ENCODE measurements around the gene ELOVL3. TPM values are rescaled to one million over a fixed set of nuclear protein-coding genes. Genes with fewer than 3 reads are reported as not detected.

Gene ELOVL3
- total and polyA plus RNA-seq, 10 of the 15 experiments (the other 5 are each of a cell fraction or from before 2014, with no cell fraction given), result 0.10 to 0.18 (median 0.11) TPM; not detected in 7

DNA sequence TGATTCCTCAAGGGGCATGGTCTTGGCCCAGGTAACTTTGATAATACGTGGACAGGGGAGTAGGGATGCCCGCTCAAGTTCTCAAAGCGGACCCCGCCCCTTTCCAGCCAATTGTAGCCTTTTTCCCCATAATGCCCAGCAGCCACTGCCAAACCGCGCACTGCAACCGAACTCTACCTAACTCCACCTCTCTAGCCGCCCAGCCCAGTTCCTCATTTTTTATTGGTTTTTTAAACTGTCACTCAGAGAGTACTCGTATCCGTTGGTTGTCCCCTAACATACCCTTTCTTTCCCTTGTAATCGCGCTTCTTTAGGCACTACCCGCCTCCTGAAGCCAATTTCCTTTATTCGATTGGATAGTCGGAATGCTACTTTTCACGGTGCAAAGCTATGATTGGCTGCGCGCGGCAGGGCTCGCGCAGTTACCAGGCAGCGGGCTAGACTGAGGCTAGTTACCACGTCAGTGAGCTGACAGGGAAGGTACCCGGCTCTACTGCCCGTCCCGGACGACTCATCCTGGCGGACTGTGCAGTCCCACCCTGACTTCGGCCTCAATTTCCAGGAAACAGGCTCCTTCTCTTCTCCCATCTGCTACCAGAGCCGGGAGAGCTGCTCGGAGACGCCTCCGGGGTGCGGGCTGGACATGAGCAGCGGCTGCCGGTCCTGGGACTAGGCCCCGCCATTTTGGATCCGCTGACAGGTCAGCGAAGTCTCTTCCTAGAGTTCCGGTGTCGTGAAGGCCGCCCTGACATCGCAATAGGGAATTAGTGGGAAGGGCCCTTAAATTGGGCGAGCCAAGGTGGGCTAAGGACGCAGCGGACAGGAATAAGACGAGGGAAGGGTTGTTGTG is 19.2 kb downstream of the ELOVL3 start, which contains the start of gene GBF1 (continued):
- TF ChIP-seq BRCA1 (IDR thresholded peaks at IDR 0.05; ENCODE audit: low read depth, low read length), result peak; percentile 10; the same call in 1 of the 2 replicates
- peak; percentile 85 for TF ChIP-seq ATF7 (IDR thresholded peaks at IDR 0.05; ENCODE audit: low read depth)
- TF ChIP-seq POU2F2 (IDR thresholded peaks at IDR 0.05; ENCODE audit: borderline replicate concordance, low read depth, low read length), result peak; percentile 5; the same call in 1 of the 3 replicates
- TF ChIP-seq, protein P1, sequence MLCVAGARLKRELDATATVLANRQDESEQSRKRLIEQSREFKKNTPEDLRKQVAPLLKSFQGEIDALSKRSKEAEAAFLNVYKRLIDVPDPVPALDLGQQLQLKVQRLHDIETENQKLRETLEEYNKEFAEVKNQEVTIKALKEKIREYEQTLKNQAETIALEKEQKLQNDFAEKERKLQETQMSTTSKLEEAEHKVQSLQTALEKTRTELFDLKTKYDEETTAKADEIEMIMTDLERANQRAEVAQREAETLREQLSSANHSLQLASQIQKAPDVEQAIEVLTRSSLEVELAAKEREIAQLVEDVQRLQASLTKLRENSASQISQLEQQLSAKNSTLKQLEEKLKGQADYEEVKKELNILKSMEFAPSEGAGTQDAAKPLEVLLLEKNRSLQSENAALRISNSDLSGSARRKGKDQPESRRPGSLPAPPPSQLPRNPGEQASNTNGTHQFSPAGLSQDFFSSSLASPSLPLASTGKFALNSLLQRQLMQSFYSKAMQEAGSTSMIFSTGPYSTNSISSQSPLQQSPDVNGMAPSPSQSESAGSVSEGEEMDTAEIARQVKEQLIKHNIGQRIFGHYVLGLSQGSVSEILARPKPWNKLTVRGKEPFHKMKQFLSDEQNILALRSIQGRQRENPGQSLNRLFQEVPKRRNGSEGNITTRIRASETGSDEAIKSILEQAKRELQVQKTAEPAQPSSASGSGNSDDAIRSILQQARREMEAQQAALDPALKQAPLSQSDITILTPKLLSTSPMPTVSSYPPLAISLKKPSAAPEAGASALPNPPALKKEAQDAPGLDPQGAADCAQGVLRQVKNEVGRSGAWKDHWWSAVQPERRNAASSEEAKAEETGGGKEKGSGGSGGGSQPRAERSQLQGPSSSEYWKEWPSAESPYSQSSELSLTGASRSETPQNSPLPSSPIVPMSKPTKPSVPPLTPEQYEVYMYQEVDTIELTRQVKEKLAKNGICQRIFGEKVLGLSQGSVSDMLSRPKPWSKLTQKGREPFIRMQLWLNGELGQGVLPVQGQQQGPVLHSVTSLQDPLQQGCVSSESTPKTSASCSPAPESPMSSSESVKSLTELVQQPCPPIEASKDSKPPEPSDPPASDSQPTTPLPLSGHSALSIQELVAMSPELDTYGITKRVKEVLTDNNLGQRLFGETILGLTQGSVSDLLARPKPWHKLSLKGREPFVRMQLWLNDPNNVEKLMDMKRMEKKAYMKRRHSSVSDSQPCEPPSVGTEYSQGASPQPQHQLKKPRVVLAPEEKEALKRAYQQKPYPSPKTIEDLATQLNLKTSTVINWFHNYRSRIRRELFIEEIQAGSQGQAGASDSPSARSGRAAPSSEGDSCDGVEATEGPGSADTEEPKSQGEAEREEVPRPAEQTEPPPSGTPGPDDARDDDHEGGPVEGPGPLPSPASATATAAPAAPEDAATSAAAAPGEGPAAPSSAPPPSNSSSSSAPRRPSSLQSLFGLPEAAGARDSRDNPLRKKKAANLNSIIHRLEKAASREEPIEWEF (IDR thresholded peaks at IDR 0.05; ENCODE audit: insufficient replicate concordance, low read depth, low read length), result no peak
- 0 out of 2 replicates have a peak, but pooled peaks have one; percentile 33 for TF ChIP-seq GATAD2B (conservative IDR thresholded peaks at IDR 0.05; ENCODE audit: low read depth)
- TF ChIP-seq MTA3 (IDR thresholded peaks at IDR 0.05; ENCODE audit: borderline replicate concordance, low read length), result no peak
- TF ChIP-seq, protein P2, sequence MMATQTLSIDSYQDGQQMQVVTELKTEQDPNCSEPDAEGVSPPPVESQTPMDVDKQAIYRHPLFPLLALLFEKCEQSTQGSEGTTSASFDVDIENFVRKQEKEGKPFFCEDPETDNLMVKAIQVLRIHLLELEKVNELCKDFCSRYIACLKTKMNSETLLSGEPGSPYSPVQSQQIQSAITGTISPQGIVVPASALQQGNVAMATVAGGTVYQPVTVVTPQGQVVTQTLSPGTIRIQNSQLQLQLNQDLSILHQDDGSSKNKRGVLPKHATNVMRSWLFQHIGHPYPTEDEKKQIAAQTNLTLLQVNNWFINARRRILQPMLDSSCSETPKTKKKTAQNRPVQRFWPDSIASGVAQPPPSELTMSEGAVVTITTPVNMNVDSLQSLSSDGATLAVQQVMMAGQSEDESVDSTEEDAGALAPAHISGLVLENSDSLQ (IDR thresholded peaks at IDR 0.05), result peak; percentile 100
- no peak for TF ChIP-seq ZNF24 (IDR thresholded peaks at IDR 0.05)
- TF ChIP-seq, protein P3, sequence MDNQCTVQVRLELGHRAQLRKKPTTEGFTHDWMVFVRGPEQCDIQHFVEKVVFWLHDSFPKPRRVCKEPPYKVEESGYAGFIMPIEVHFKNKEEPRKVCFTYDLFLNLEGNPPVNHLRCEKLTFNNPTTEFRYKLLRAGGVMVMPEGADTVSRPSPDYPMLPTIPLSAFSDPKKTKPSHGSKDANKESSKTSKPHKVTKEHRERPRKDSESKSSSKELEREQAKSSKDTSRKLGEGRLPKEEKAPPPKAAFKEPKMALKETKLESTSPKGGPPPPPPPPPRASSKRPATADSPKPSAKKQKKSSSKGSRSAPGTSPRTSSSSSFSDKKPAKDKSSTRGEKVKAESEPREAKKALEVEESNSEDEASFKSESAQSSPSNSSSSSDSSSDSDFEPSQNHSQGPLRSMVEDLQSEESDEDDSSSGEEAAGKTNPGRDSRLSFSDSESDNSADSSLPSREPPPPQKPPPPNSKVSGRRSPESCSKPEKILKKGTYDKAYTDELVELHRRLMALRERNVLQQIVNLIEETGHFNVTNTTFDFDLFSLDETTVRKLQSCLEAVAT (IDR thresholded peaks at IDR 0.05), result no peak
- TF ChIP-seq CBX5 (IDR thresholded peaks at IDR 0.05; ENCODE audit: low read depth), result no peak
- TF ChIP-seq IKZF1 (conservative IDR thresholded peaks at IDR 0.05), result peak; percentile 72
- no peak for TF ChIP-seq RBBP5 (conservative IDR thresholded peaks at IDR 0.05)
- TF ChIP-seq TCF7 (IDR thresholded peaks at IDR 0.05; ENCODE audit: borderline replicate concordance), result no peak
- TF ChIP-seq ZBED1 (IDR thresholded peaks at IDR 0.05; ENCODE audit: borderline replicate concordance), result no peak
- TF ChIP-seq, protein P4, sequence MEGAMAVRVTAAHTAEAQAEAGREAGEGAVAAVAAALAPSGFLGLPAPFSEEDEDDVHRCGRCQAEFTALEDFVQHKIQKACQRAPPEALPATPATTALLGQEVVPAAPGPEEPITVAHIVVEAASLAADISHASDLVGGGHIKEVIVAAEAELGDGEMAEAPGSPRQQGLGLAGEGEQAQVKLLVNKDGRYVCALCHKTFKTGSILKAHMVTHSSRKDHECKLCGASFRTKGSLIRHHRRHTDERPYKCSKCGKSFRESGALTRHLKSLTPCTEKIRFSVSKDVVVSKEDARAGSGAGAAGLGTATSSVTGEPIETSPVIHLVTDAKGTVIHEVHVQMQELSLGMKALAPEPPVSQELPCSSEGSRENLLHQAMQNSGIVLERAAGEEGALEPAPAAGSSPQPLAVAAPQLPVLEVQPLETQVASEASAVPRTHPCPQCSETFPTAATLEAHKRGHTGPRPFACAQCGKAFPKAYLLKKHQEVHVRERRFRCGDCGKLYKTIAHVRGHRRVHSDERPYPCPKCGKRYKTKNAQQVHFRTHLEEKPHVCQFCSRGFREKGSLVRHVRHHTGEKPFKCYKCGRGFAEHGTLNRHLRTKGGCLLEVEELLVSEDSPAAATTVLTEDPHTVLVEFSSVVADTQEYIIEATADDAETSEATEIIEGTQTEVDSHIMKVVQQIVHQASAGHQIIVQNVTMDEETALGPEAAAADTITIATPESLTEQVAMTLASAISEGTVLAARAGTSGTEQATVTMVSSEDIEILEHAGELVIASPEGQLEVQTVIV (IDR thresholded peaks at IDR 0.05; ENCODE audit: borderline replicate concordance, partially characterized antibody), result peak; percentile 36
- peak; percentile 77; the same call in 1 of the 2 replicates for TF ChIP-seq SMAD5 (IDR thresholded peaks at IDR 0.05; ENCODE audit: low read depth)
- peak; percentile 85; the same call in 1 of the 2 replicates for TF ChIP-seq POLR2AphosphoS2 (IDR thresholded peaks at IDR 0.05; ENCODE audit: low read depth, low read length)
- peak; percentile 92 for TF ChIP-seq DPF2 (IDR thresholded peaks at IDR 0.05)
